ENCODE measurements around the gene HHAT. TPM values are rescaled to one million over a fixed set of nuclear protein-coding genes. Genes with fewer than 3 reads are reported as not detected.

HHAT gene
- total RNA-seq, 2 donors from 2014 or later = 1.6 to 2.5 TPM

GRCh38 chr1:210556475-210556874 is 227.8 kb downstream of the HHAT start:
- no peak for ATAC-seq
- intact Hi-C loops (cut with DNase I) = no loop called here
- no peak for DNase-seq

GRCh38 chr1:210557426-210558077 is 228.8 kb downstream of the HHAT start:
- intact Hi-C loops (cut with DNase I) = no loop called here
- DNase-seq (no peak), ATAC-seq (peak in 1 of 2 donors; percentile 42)

- intact Hi-C loops (cut with DNase I) = no loop called here
- ATAC-seq (peak in 1 of 2 donors; percentile 74), DNase-seq (peak; percentile 77)
Observed at GRCh38 chr1:210558302-210558701, 229.6 kb downstream of the HHAT start.

- no peak for DNase-seq
- ATAC-seq = no peak
- intact Hi-C loops (cut with DNase I) = no loop called here
Observed at GRCh38 chr1:210565306-210565705, 236.6 kb downstream of the HHAT start.

GRCh38 chr1:210568631-210569030 is 239.9 kb downstream of the HHAT start:
- intact Hi-C loops (cut with DNase I) = no loop called here
- ATAC-seq (no peak), DNase-seq (no peak)

- DNase-seq = no peak
- intact Hi-C loops (cut with DNase I) = no loop called here
- ATAC-seq = no peak
Observed at GRCh38 chr1:210570116-210570515, 241.4 kb downstream of the HHAT start.

- DNase-seq (no peak), ATAC-seq (no peak)
- intact Hi-C loops (cut with DNase I) = no loop called here
Observed at GRCh38 chr1:210571356-210572284, 242.9 kb downstream of the HHAT start.

GRCh38 chr1:210573141-210573540 is 244.4 kb downstream of the HHAT start:
- intact Hi-C loops (cut with DNase I) = no loop called here
- no peak for DNase-seq
- no peak for ATAC-seq

GRCh38 chr1:210582205-210582970 is 253.7 kb downstream of the HHAT start:
- DNase-seq (no peak), ATAC-seq (no peak)
- intact Hi-C loops (cut with DNase I) = loop anchor here (5.0 kb wide), 2 partner anchors 135 to 550 kb away; partner anchors contain the start of gene KCNH1 (in 1 of the 2)

- intact Hi-C loops (cut with DNase I) = loop anchor here (2.0 to 5.0 kb wide), 5 partner anchors 128 to 550 kb away; partner anchors contain the start of gene KCNH1 (in 2 of the 2)
- ATAC-seq (peak; percentile 86 to 89), DNase-seq (peak; percentile 83)
Observed at GRCh38 chr1:210584439-210585113, 255.9 kb downstream of the HHAT start.

- DNase-seq (no peak), ATAC-seq (no peak)
- intact Hi-C loops (cut with DNase I) = loop anchor here in 1 of 2 donors (5.0 kb wide), 2 partner anchors 126 to 366 kb away; no protein-coding TSS in a partner anchor
Observed at GRCh38 chr1:210586771-210587170, 258.1 kb downstream of the HHAT start.

GRCh38 chr1:210587566-210587965 is 258.9 kb downstream of the HHAT start:
- intact Hi-C loops (cut with DNase I) = loop anchor here in 1 of 2 donors (5.0 kb wide), 2 partner anchors 125 to 365 kb away; no protein-coding TSS in a partner anchor
- DNase-seq (no peak), ATAC-seq (no peak)

GRCh38 chr1:210588357-210588756 is 259.7 kb downstream of the HHAT start:
- ATAC-seq (no peak), DNase-seq (no peak)
- intact Hi-C loops (cut with DNase I) = loop anchor here in 1 of 2 donors (5.0 kb wide), 2 partner anchors 124 to 364 kb away; no protein-coding TSS in a partner anchor

- intact Hi-C loops (cut with DNase I) = loop anchor here in 1 of 2 donors (5.0 kb wide), 2 partner anchors 123 to 363 kb away; no protein-coding TSS in a partner anchor
- ATAC-seq (no peak), DNase-seq (no peak)
Observed at GRCh38 chr1:210588946-210589345, 260.2 kb downstream of the HHAT start.

GRCh38 chr1:210591214-210591613 is 262.5 kb downstream of the HHAT start:
- ATAC-seq = no peak
- no peak for DNase-seq
- intact Hi-C loops (cut with DNase I) = no loop called here

- intact Hi-C loops (cut with DNase I) = no loop called here
- DNase-seq (no peak), ATAC-seq (no peak)
Observed at GRCh38 chr1:210594605-210595004, 265.9 kb downstream of the HHAT start.

GRCh38 chr1:210596641-210597040 is 267.9 kb downstream of the HHAT start:
- no peak for ATAC-seq
- intact Hi-C loops (cut with DNase I) = no loop called here
- DNase-seq = no peak

- intact Hi-C loops (cut with DNase I) = no loop called here
- ATAC-seq (peak; percentile 44 to 94), DNase-seq (no peak)
Observed at GRCh38 chr1:210597555-210598134, 268.9 kb downstream of the HHAT start.

All from left cardiac atrium (tissue), 4 donors.